Activated CD8-positive, alpha-beta memory T cell treated with anti-CD3 and anti-CD28 coated beads, Interleukin-2, amount 50 U/mL, for 1 hour (primary cell): ENCODE measurements around the gene AUTS2.

Source experiments
- DNase-seq: peaks from one replicate; pipeline ENCODE4 v3.0.0-alpha.2; 2020; ENCODE audit errors: extremely low read depth

The AUTS2 gene

GRCh38 chr7:70031245-70031644, 433.0 kb downstream of the AUTS2 start:
- DNase-seq: no peak

GRCh38 chr7:70032649-70033048, 434.4 kb downstream of the AUTS2 start:
- DNase-seq: no peak

GRCh38 chr7:70033226-70033625, 435.0 kb downstream of the AUTS2 start:
- DNase-seq: no peak

DNA sequence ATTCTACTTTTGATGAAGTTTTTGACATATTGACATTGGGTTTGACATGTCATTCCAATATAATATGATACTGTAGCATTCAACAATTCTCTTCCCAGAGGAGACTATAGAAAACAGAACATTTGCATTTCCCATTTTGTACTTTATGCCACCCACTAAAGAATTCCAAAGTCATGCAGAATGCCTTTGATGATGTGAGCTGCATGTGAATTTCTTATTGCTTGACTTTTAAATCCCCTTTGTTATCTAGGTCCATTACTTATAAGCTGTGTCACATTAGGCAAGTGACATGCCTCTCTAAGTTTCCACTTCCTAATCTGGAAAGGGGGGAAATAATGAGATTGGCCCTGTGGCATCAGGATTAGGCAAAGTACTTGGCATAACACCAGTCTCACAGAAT, 436.7 kb downstream of the AUTS2 start:
- DNase-seq: no peak

GRCh38 chr7:70035519-70035918, 437.2 kb downstream of the AUTS2 start:
- no peak for DNase-seq

DNA sequence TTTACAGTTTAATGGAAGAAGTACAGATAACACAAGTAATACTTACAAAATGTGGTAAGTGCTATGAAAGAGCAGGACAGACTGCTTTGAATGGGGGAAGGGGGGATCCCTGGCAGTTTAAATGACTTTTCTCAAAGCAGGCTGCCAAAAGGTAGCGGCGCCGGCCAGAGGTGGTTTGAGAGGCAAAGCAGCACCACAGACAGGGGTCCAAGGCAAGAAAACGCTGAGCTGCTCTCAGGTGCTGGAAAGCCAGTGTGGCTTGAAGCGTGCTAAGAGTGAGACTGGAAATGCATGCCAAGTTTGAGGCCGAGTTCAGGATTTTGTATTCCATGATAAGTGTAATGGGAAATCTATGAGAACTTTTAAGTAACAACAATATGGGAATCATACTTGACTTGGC, 437.7 kb downstream of the AUTS2 start:
- DNase-seq: no peak

- no peak for DNase-seq
Measured at GRCh38 chr7:70036695-70037094, 438.4 kb downstream of the AUTS2 start.

DNA sequence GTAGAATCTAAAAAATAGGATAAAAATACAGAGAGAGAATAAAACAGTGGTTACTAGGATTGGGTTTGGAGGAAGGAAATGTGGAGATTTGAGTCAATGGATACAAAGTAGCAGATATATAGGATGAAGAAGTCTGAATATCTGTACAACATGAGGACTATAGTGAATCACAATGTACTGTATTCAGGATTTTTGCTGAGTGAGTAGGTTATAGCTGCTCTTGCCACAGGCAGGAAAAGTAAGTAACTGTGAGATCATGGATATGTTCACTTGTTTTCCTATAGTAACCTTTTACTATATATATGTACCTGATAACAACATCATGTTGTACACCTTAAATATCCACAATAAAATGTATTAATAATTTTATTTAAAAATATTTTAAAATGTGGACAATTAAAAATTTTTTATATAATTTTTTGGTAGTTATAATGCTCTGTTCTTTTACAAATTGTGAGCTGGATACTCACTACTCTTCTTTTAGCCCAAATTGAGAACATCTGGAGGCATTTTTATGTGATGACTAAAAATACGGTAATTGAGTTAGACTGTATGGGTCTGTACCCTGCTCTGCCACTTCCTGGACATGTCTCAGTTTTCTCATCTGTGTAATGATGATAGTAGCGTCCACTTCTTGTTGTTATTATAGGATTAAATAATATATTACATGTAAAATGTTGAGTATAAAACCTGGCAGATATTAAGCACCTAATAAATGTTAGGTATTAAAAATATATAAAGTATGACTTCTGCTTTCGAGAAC, 439.1 kb downstream of the AUTS2 start:
- no peak for DNase-seq

DNA sequence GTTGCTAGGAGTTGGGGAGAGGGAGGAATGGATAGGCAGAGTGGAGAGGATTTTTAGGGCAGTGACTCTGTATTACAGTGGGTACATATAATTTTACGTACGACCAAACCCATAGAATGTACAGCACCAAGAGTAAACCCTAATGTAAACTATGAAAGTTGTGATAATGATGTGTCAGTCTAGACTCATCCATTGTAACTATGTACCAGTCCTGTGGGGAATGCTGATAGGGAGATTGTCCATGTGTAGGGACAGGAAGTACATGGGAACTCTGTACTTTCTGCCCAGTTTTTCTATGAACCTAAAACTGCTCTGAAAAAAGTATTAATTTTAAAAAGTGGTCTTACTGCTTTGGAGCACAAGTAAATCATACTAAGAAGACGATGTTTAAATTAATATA, 441.8 kb downstream of the AUTS2 start:
- DNase-seq: no peak

DNA sequence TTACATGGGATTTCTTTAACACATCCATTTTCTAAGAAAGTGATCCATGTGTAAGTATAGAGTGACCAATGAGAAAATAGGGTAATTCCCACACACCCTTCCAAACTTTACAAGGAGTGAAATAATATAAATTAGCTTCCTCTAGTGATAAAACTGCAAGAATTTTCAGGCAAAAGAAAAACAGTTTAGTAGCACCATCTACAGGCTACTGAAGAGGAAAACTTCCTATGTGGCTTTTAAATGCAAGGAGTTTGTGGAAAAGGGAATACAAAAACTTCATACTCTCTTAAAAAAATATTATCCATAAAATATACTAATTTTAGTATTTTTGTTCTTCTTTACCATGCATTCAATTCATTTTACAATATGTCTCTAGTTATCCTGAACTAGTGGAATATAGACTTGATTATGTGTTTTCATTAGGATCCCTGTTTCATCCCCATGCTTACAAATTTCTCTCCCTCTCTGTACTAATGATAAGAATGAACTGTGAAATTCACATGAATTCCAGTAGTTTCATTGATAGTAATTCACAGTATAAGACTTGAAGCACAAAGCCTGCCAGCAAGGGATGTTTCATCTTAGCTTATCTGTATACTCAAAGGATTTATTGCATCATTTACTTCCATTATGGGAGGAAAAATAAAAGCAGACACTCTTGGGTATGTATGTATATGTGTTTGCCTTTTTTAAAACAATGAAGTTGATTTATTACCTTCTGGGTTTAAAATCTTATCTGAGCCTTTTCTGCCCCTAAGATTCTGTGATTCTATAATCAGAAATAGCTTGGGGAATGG, 442.9 kb downstream of the AUTS2 start:
- DNase-seq: no peak

DNA sequence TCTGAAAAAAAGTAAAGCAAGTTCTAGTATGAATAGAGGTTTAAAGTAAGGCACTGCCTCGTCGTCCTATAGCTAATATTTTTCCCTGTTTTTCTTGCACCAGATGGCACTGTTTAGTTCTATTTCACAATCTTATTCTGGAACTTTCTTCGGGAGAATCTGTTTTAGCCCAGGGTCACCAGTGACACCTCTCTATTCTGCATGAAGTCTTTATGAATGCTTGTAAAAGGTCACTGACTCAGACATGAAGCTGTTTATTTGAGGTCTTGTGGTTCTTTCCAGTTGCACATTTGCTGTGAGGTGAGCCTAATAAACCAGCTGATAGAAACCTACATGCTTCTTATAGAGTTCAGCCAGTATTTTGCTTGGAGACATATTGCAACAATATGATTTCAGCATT, 444.3 kb downstream of the AUTS2 start:
- no peak for DNase-seq

- no peak for DNase-seq
Measured at GRCh38 chr7:70043015-70043538, 444.8 kb downstream of the AUTS2 start.

GRCh38 chr7:70044064-70044463, 445.8 kb downstream of the AUTS2 start:
- no peak for DNase-seq

GRCh38 chr7:70044525-70044924, 446.2 kb downstream of the AUTS2 start:
- no peak for DNase-seq

DNA sequence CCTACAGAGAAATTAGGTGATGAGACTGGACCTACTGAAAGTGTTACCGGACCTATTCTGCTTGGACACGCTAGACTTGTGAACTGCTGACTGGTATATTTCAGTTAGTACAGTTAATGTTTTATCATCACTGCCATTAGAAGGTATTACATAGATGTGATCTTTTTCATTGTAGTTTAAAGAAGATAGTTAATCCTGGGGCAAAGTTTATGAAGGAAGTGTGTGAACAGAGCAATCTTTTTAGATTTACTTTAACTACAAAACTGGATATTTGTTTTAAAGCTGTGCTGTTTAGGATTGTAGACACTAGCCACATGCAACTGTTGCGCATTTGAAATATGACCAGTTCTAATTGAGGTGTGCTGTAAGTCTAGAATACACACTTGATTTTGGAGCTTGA, 446.7 kb downstream of the AUTS2 start:
- DNase-seq: no peak

DNA sequence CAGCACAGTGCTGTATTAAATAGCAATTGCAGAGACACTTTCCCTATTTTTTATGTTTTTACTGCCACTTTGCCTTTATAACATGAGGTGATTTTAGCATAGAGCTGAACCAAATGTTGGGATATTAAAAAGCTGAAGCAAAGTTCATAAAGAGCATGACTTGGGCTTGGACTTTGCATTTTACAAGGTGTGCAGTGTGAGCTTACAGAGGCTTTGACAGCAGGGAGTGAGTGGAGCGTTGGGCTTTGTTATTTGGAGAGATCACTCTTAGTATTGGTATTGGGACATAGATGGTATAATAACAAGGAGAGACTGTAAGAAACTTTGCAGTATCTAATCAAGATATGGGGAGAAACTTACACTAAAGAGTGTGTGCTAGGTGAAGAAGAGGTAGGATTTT, 449.1 kb downstream of the AUTS2 start:
- no peak for DNase-seq

- DNase-seq: no peak
Measured at GRCh38 chr7:70047891-70048448, 449.7 kb downstream of the AUTS2 start.

DNA sequence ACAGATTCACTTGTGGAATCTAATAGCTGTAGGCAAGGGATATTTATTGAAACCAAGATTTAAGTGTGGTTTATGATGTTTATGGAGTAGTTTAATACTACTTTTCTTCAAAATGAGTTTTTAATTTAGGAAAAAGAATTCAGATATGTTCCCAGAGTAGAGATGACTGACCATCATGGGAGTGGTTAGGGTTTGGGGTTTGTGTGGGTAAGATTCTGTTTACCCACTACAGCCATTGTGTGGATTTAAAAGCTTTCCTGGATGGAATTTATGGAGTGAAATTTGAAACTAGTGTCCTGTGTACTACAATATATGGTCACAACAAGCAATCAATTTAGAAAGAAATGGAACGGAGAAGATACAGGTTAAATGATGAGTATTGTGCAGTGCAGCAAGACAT, 453.5 kb downstream of the AUTS2 start:
- no peak for DNase-seq

GRCh38 chr7:70052691-70053090, 454.4 kb downstream of the AUTS2 start:
- DNase-seq: no peak

DNA sequence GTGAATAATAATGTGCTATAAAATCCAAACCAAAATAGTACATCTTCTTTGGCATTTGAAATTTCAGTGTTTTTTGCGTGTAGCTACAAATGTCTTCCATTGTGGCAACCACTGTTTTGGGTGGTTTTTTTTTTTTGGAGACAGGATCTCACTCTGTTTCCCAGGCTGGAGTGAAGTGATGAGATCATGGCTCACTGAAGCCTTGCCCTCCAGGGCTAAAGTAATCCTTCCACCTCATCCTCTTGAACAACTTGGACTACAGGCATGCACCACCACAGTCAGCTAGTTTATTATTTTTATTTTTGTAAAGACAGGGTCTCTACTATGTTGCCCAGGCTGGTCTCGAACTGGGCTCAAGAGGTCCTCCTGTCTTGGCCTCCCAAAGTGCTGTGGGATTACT, 455.1 kb downstream of the AUTS2 start:
- no peak for DNase-seq

DNA sequence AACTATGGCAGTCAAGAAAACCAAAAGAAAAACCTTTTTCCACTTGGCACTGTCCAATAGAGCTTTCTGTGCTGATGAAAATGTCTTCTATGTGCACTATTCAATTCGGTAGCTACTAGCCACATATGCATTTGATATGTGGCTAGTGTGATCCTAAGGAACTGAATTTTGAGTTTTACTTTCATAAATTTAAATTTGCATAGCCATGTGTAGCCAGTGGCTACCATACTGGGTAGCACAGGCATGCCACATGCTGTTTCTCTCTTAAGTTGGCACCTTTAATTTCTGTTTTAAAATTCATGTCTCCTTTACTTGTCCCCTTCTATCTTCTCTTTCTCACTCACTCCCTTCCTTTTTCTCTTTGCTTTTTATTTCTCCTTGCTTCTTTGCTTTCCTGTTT, 455.7 kb downstream of the AUTS2 start:
- DNase-seq: no peak

- DNase-seq: no peak
Measured at GRCh38 chr7:70056363-70056762, 458.1 kb downstream of the AUTS2 start.
